ENCODE results near the gene MKNK2.

The MKNK2 gene

DNA sequence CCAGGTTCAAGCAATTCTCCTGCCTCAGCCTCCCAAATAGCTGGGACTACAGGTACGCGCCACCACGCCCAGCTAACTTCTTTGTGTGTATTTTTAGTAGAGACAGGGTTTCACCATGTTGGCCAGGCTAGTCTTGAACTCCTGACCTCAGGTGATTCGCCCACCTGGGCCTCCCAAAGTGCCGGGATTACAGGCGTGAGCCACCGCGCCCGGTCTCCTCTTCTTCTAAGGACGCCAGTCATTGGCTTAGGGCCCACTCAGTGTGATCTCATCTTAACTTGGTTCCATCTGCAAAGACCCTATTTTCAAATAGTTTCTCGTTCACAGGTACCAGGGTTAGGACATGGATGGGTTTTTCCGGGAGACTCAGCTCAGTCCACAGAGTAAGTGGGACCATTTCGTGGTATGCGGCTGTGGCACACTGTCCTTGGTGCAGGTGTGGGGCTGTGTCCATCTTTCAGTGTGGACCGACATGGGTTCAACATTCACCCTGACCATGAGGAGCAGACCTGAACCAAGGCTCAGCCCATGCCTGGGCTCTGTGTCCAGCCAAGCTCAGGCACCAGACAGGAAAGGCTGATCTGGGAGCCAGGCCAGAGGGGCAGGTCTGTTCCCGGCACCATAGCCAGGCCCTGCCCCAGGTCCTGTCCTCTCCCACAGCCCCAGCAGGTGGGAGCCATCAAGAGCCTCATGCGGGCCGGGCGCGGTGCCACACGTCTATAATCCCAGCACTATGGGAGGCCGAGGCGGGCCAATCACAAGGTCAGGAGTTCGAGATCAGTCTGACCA, 2.8 kb upstream of the MKNK2 start:
- Mint-ChIP-seq H3K27ac (no peak overlapping the region), H3K4me3 (no peak overlapping the region), H3K4me1 (peaks cover 54% of the 10 kb centered on the region), H3K9me3 (no peaks in the 10 kb centered on the region), H3K36me3 (no peaks in the 10 kb centered on the region), H3K27me3 (no peaks in the 10 kb centered on the region)

DNA sequence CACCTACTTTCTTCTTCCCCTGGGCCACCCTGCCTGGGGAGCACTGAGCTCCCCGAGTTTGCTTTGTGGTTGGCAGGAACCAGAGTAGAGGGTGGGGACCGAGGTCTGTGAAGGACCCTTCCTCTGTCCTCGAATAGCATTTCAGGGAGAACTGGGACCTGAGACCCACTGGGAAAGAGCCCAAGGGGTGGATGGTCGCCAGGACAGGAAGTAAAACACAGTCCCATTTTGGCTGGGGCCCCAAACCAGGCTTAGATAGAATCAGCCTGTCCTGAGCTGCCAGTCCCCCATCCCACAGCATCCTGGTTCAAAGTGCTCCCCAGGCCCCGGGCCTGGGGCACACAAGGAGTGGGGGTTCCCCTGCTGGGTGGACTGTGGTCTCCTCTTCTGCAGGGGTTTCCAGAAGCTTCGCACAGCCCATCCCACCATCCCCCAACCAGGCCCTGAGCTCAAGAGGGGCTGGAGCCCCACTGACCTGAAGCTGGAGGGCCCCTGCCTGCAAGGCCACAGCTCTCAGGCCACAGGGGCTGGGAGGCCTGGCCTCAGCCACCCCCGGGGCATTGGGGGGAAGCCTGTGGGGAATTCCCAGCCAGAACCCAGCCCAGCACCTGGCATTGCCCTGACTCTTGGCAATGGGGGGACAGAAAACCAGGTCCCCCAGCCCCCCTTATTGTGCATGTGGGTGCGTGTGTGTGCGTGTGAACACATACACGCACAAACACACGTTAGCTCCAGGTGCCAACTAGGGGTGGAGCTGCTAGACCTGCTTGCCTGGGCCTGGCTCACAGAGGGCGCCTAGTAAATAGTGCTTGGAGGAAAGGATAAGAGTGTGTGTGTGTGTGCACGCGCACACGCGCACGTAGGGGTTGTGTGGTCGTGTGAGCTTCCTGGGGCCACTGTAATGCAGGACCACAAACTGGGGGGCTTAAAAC, 995 bp upstream of the MKNK2 start:
- Mint-ChIP-seq H3K36me3 (no peaks in the 10 kb centered on the region), H3K27ac (peak overlapping the region; percentile 91), H3K27me3 (no peaks in the 10 kb centered on the region), H3K4me3 (peak overlapping the region; percentile 80), H3K4me1 (peaks cover 56% of the 10 kb centered on the region), H3K9me3 (no peaks in the 10 kb centered on the region)

DNA sequence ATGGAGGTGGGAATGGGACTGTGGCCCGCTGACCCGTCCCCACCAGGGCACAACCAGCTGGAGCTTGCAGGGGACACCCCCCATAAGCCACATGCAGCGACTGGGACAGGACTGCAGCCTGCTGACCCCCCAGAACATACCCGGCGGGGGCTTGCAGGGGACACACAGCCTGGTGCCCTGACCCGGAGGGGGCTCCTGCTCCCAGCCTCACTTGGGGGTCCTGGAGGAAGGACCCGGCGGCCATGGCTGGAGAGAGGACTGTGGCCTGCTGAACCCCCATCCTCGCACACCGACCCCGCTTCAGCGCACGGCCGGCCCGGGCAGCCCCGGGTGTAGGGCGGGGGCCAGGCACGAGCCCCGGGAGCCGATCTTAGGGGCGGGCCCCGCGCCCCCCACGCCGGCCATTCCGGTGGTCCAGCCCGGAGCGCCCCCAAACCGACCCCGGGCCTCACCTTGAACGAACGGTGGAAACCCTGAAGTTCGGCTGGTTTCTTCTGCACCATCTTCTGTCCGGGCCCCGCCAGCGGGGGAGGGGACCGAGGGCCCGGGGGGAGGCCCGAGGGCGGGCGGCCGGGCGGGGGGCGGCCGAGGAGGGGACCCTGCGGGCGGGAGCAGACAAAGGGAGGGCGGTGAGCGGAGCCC, 574 bp downstream of the MKNK2 start:
- H3K4me3 Mint-ChIP-seq, result peak overlapping the region; percentile 84
- peaks cover 48% of the 10 kb centered on the region for H3K4me1 Mint-ChIP-seq
- H3K36me3 Mint-ChIP-seq, result no peaks in the 10 kb centered on the region
- no peaks in the 10 kb centered on the region for H3K9me3 Mint-ChIP-seq
- no peaks in the 10 kb centered on the region for H3K27me3 Mint-ChIP-seq
- H3K27ac Mint-ChIP-seq, result no peak overlapping the region

DNA sequence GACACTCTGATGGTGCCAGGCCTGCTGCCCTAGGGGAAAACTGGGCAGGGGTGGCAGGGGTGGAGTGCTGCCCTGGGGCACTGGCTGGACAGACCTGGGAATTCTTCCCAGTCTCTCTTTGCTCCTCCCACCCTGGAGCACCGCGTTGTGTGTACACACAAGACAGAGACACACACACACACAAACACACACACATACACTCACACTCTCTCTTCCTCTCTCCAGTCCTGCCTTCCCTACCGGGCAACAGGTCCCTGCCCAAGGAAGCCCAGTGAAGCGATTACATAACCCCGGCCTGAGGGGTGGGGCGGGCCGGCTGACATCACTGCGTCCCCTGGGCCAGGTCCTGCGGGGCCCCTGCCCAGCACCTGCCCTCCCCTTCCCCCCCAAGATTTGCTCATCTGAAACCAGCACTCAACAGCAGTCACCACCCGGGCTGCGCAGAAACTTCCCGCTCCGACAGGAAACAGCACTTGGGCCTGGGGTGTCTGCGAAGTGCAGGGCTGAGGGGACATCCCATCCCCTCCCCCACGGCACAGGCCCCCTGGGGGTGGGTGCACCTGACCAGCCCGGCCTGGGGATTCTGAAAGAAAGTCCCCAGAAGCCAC, 1.2 kb downstream of the MKNK2 start:
- H3K4me1 Mint-ChIP-seq, result peaks cover 45% of the 10 kb centered on the region
- H3K36me3 Mint-ChIP-seq, result no peaks in the 10 kb centered on the region
- peak overlapping the region; percentile 84 for H3K4me3 Mint-ChIP-seq
- H3K9me3 Mint-ChIP-seq, result no peaks in the 10 kb centered on the region
- H3K27ac Mint-ChIP-seq, result peak overlapping the region; percentile 80
- no peaks in the 10 kb centered on the region for H3K27me3 Mint-ChIP-seq

DNA sequence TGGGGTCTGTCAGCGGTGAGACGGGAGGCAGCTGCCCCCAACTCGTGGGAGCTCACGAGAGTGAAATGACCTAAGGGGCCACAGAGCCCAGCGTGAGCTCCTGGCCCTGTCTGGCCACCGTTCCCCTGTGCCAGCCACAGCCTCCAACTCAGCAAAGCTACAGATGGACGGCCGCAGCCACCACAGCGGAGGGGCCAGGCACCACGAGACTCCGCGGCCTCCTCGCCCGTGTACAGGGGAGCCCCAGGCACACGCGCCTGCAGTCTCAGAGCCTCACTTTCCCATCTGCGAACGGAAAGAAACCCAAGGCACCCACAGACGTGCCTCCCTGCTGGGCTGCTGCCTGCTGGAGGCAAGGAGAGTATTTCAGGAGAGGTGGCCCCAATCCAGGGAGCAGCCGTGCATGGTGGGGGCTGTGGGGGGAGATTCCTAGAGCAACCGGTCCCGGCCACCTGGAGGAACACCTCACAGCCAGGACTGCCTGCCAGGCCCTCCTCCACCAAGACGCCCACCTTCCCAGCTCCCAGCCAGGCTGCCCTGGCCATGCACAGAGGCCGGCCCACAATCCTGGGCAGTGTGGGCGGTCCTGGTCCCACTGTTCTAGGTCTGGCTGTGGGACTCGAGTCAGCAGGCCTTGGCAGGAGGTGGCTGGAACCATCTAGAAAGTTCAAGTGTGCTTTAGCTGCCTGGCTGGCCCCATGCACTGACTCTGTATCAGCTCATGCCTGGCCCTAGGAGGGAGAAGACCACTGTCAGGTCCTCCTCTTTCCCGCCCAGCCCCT, 1.9 kb downstream of the MKNK2 start:
- Mint-ChIP-seq H3K27ac (peak overlapping the region; percentile 65), H3K36me3 (no peaks in the 10 kb centered on the region), H3K4me3 (peak overlapping the region; percentile 84), H3K4me1 (peaks cover 46% of the 10 kb centered on the region), H3K9me3 (no peaks in the 10 kb centered on the region), H3K27me3 (no peaks in the 10 kb centered on the region)

DNA sequence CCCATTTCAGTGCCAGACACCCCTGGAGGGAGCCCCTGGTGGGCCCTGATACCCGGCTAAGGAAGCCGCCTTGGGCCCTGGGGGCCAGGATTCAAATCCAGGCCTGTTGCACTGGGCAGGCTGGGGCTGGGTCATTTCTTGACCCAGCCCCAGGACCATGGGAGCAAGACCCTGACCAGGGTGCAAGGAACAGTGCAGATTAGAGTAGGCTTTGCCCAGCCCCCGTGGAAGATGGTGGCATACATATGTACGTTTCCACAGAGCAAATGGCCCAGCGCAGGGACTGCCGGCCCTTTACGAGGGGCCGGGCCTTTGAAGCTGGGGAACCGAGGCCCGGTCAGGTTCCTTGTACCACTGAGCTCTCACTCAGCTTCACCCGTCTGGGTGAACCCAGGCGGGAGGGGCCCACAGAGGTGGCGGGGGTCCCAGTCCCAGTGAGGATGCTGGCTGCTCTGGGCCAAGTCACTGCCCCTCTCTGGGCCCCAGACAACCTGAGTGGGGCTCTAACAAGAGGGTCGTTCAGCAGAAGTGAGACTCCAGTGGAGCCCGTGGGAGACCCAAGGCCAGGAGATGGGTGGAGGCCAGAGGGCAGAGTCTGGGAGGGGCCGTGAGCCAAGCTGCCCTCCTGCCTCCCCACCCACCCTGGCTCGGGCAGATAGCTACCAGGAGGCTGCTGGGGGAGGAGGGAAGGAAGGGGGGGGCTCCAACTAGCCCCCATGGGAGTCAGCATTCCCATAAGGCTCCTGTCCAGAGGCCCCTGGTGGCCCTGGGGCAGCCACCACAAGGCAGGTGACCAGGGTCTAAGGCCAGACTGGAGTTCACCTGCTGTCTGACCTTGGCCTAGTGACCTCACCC, 2.7 kb downstream of the MKNK2 start:
- Mint-ChIP-seq H3K9me3 (no peaks in the 10 kb centered on the region), H3K36me3 (no peaks in the 10 kb centered on the region), H3K27ac (peak overlapping the region; percentile 12), H3K4me3 (peak overlapping the region; percentile 42), H3K4me1 (peaks cover 52% of the 10 kb centered on the region), H3K27me3 (no peaks in the 10 kb centered on the region)

DNA sequence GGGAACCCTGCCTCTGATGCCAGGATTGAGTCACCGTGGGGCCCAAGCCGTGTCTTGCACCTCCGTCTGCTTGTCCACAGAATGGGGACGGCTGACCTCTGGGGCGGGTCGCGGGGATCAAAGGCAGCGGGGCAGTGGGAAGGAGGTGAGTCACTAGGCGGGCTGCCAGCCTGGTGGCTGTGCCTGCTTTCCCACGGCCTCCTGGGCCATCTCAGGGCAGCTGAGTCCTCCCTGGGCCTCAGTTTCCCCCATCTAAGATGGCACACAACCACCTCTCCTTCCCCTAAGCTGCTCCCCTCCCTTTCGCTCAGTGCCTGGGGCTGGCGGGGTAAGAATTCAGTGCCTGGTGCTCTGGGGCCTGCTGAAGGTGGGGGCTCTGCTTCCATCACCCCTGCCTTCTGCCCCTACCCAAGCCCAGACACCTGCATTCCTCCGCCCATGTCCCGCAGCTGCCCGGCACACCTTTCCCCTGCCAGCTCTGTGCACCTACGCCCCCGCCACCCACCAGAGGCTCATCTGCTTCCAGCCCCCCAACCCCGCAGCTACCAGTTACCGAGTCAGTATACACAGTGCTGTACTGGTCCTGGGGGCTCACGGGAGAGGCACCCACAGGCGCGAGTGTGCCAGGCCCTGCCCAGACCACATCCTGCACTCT, 3.5 kb downstream of the MKNK2 start:
- Mint-ChIP-seq H3K27ac (peak overlapping the region; percentile 12), H3K36me3 (no peaks in the 10 kb centered on the region), H3K4me3 (peak overlapping the region; percentile 11), H3K4me1 (peaks cover 53% of the 10 kb centered on the region), H3K9me3 (no peaks in the 10 kb centered on the region), H3K27me3 (no peaks in the 10 kb centered on the region)

DNA sequence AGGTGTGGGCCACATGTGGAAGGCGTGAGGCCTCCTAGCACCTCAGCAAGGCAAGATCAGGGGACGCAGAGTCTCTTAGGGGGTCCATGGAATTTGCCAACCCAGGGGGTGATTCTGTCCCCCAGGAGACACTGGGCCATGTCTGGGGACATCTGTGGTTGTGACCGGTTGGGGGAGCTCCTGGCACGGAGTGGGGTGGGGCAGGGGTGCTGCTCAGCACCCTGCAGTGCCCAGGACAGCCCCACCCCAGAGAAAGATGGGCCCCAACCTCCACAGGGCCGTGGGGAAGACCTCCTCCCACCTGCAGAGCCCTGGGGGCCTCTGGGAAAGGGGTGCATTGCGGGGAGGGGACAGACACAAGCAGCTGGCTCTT, 4.0 kb downstream of the MKNK2 start:
- Mint-ChIP-seq H3K36me3 (no peaks in the 10 kb centered on the region), H3K27ac (no peak overlapping the region), H3K9me3 (no peaks in the 10 kb centered on the region), H3K4me3 (no peak overlapping the region), H3K4me1 (peaks cover 49% of the 10 kb centered on the region), H3K27me3 (no peaks in the 10 kb centered on the region)

DNA sequence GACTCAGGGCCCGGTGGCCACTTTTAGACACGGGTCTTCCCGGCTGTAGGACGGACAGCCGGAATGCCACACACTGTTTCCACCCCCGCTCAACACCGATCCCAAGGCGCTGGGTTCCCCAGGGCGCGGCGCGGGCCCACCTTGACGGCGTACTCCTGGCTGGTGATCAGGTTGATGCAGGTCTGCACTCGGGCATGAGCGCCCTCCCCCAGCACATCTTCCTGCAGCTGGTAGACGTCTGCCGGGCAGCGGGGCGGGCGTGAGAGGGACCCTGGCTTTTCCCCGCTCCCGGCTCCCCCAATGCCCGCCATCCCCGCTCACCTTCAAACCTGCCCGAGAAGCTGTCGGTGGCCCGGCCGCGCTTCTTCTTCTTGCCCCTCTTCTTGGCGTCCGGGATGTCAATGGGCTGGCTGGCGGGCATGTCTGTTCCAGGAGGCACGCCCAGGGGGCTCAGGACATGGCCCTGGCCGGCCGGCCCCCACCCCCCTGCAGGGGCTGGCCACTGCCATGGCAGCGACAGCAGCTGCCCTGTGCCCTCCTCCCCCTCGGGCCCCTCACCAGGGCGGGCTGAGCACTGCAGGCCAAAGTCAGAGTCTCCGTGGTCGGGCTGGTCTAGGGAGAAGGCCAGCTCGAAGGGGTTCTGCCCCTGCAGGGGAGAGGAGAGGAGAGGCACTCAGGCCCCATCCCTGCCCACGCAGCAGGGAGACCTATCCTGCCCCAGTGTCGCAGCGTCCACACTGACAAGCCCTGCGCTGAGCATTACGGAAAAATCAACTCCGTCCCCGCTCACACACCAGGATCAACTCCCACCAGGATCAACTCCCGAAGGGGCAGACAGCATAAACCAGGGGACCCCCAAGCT, 4.8 kb downstream of the MKNK2 start:
- H3K4me3 Mint-ChIP-seq, result no peak overlapping the region
- H3K27ac Mint-ChIP-seq, result no peak overlapping the region
- H3K9me3 Mint-ChIP-seq, result no peaks in the 10 kb centered on the region
- no peaks in the 10 kb centered on the region for H3K27me3 Mint-ChIP-seq
- H3K4me1 Mint-ChIP-seq, result peaks cover 46% of the 10 kb centered on the region
- H3K36me3 Mint-ChIP-seq, result no peaks in the 10 kb centered on the region

DNA sequence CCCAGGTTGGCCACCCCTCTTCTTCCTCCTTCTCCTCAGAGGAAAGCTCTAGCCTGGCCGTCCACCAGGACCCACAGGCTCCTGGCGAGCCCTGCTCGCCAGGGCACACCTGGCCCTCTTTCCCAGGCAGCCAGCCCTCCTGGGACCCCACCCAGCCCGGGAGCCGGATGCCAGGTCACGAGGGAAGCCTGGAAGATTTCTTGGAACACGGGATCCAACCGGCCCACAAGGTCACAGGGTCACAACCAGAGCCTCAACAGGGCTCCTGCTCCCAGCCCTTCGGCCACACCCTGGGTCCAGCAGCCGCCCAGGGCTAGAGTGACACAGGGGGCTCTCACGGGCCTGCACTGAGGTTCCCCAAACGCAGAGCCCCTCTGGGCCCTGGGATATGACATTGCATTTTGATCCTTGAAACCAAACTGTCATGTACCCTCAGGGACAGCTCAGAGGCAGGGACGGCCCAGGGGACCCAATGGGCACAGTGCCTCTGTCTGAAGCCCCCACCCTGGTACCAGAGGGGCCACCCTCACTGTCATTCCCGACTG, 5.5 kb downstream of the MKNK2 start:
- no peaks in the 10 kb centered on the region for H3K27me3 Mint-ChIP-seq
- no peaks in the 10 kb centered on the region for H3K9me3 Mint-ChIP-seq
- H3K36me3 Mint-ChIP-seq, result no peaks in the 10 kb centered on the region
- H3K4me3 Mint-ChIP-seq, result no peak overlapping the region
- H3K27ac Mint-ChIP-seq, result no peak overlapping the region
- peaks cover 51% of the 10 kb centered on the region for H3K4me1 Mint-ChIP-seq

DNA sequence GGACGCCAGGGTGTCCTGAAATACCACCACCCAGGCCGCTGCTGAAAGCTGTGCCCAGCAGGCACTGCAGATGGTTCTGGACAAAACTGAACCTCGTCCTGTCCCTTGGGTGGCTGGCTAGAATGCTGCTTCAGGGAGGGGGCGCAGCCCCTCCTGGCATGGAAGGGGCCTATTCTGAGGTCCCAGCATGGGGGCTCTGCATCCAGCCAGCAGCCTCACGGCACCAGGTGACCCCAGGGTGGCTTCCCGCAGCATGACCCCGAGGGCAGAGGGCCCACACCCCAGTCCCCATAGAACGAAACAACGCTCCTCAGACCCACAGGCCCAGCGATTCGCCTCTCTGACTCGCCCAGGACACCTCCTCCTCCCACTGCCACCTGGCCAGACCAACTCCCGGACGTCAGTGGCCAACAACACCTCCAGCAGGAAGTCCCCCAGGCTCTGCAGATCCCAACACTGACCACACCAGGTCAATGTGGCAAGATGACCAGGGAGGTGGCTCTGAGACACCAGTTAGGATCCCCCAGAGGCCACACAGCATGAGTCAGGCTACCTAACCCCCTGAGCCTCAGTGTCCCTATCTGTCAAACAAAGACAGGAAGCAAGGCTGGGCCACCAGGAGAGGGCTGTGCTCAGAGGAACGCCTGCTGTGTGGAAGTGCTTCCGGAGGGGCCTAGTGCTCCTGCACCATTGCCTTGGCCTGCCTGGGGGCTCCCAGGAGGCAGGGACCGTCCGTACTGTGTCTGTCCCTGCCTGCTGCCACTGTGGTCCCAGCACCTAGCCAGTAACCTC, 6.1 kb downstream of the MKNK2 start:
- Mint-ChIP-seq H3K36me3 (no peaks in the 10 kb centered on the region), H3K27ac (no peak overlapping the region), H3K27me3 (no peaks in the 10 kb centered on the region)

DNA sequence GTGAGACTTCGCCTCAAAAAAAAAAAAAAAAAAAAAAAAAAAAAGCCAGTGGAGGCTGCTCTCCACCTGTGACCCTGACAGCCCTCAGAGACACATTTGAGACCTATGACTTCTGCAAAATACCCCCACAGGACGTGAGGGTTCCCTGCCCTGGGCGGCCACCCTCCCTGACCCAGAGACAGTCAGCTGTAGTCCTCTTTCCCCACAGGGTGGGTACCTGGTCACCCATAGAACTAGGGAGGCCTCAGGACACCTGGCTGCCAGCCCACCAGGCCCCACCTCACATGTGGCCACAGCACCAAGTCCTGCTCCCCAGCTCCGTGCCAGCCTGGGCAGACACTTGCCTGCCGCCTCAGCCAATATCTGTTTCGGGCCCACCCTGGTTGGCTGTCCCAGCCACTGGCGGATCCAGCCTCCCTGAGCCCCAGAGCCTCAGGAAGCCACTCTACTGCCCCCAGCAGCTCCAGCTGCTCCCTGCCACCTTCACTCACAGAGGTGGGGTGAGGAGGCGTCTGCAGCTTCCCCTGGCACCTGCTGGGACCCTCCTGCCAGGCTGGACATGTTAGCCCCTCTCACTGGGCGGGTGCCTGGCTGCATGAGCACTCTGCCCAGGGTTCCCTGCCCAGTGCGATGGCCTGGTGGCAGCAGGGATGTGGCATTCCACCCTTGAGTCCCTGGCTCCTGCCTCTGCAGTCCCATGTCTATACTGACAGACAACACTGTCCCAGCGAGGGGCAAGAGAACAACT, 6.9 kb downstream of the MKNK2 start:
- no peaks in the 10 kb centered on the region for H3K27me3 Mint-ChIP-seq
- H3K9me3 Mint-ChIP-seq, result no peaks in the 10 kb centered on the region
- no peaks in the 10 kb centered on the region for H3K36me3 Mint-ChIP-seq
- H3K4me1 Mint-ChIP-seq, result peaks cover 42% of the 10 kb centered on the region
- no peak overlapping the region for H3K4me3 Mint-ChIP-seq
- H3K27ac Mint-ChIP-seq, result peak overlapping the region; percentile 46

More for the DNA sequence above, 6.1 kb downstream of the MKNK2 start:
- Mint-ChIP-seq H3K4me1 (peaks cover 50% of the 10 kb centered on the region), H3K4me3 (no peak overlapping the region), H3K9me3 (no peaks in the 10 kb centered on the region)
